ENCODE results near the gene TMEM186. TPM values are rescaled to one million over a fixed set of nuclear protein-coding genes. Genes with fewer than 3 reads are reported as not detected.

The TMEM186 gene
- total and polyA plus RNA-seq, 2 of the 8 experiments (the other 6 are each of a cell fraction or from before 2014, with no cell fraction given), result 13.1 TPM

- no peak overlapping the region for H2BK120ac ChIP-seq (replicated peaks; ENCODE audit: low read depth, low read length)
- no peak overlapping the region for H3K14ac ChIP-seq (ENCODE audit: insufficient read length)
- ChIA-PET CTCF (ENCODE audit: partially characterized antibody) (interaction anchor here (0.6 to 26.4 kb wide), 2 partner anchors 134 to 151 kb away, joined by 4 to 404 read pairs; partner anchors contain the start of gene ABAT), POLR2A (ENCODE audit: partially characterized antibody) (interaction anchor here (0.8 to 1.9 kb wide), 3 partner anchors 11 to 66 kb away, joined by 3 to 7 read pairs (median 3); no protein-coding TSS in a partner anchor)
- H3K36me3 ChIP-seq (ENCODE audit: control insufficient read depth in 2 of 4, insufficient read depth in 4 of 4, low read length in 3 of 4), result peaks cover 8 to 25% (median 20%) of the 10 kb centered on the region in 4 experiments
- H3K9me3 ChIP-seq (ENCODE audit: insufficient read depth in 2 of 2, low read depth in 1 of 2, low read length in 1 of 2), result no peaks in the 10 kb centered on the region
- DNase-seq (ENCODE audit: low read depth in 1 of 2, low spot score in 2 of 2) (no peak), FAIRE-seq (no peak)
- H3K4me2 ChIP-seq (ENCODE audit: insufficient read depth in 1 of 2, low read depth in 2 of 2, low read length in 2 of 2), result peak overlapping the region; percentile 86 to 88
- peaks cover 0 to 13% (median 2%) of the 10 kb centered on the region in 4 experiments; a peak in 3 of 7 replicates for H3K4me1 ChIP-seq (replicated peaks in 1 of 4; ENCODE audit: control insufficient read depth in 3 of 4, insufficient read depth in 4 of 4, low read length in 3 of 4)
- H2AK5ac ChIP-seq (ENCODE audit: low read depth, low read length), result no peak overlapping the region
- no peak overlapping the region for H2BK5ac ChIP-seq (ENCODE audit: low read depth, low read length)
- no peak overlapping the region for H2BK15ac ChIP-seq (ENCODE audit: low read length)
- H4K91ac ChIP-seq (replicated peaks; ENCODE audit: insufficient read length, low read length), result no peak overlapping the region
- no peak overlapping the region for H3K23ac ChIP-seq (ENCODE audit: insufficient read length)
- H3K27ac ChIP-seq (ENCODE audit: low read depth, low read length), result 0 out of 2 replicates have a peak overlapping the region, but pooled peaks have one; percentile 64
- peak overlapping the region in 3 of 4 experiments; percentile 54 to 75 (median 69); a peak in 6 of 7 replicates for H3K9ac ChIP-seq (replicated peaks in 1 of 4; ENCODE audit: extremely low read depth in 1 of 4, low read depth in 3 of 4, low read length in 3 of 4)
- H3K27me3 ChIP-seq (replicated peaks in 1 of 4; ENCODE audit: control insufficient read depth in 3 of 4, extremely low read depth in 1 of 4, insufficient read depth in 3 of 4, low read length in 3 of 4), result no peaks in the 10 kb centered on the region
- no peak overlapping the region for H3K18ac ChIP-seq (ENCODE audit: extremely low read depth, low read length)
- no peak overlapping the region for H4K5ac ChIP-seq (ENCODE audit: insufficient read length, low read depth, low read length)
- 71% methylated on average over 7 of the region's 7 CpGs; no CpG with 5 or more reads in 1 of the 2 experiments for WGBS, 2 experiments (ENCODE audit: extremely low coverage in 1 of 2, insufficient coverage in 1 of 2, insufficient read length in 1 of 2, insufficient replicate concordance in 2 of 2, low coverage in 1 of 2, low lambda C conversion rate in 2 of 2, missing lambda C conversion rate in 1 of 2)
- H3K4me3 ChIP-seq (ENCODE audit: extremely low read depth in 1 of 4, insufficient read depth in 2 of 4, low read depth in 3 of 4, low read length in 4 of 4), result peak overlapping the region; percentile 61 to 85 (median 77)
- H2BK12ac ChIP-seq (ENCODE audit: low read depth, low read length), result no peak overlapping the region
- TF ChIP-seq TAF1 (IDR thresholded peaks at IDR 0.05; ENCODE audit: low read depth, low read length) (no peak), SP1 (IDR thresholded peaks at IDR 0.05; ENCODE audit: low read depth, low read length) (no peak), YY1 (IDR thresholded peaks at IDR 0.05; ENCODE audit: low read depth, low read length) (no peak)
- H3K56ac ChIP-seq (replicated peaks; ENCODE audit: insufficient read length, low read depth, low read length), result no peak overlapping the region
- no peak overlapping the region for H2BK20ac ChIP-seq (ENCODE audit: low read length)
- H3K79me2 ChIP-seq (ENCODE audit: control insufficient read depth in 1 of 2, insufficient read depth in 2 of 2, low read length in 2 of 2), result peaks cover 12 to 69% of the 10 kb centered on the region in 2 experiments
- H4K20me1 ChIP-seq (replicated peaks in 1 of 2; ENCODE audit: control insufficient read depth in 1 of 2, insufficient read depth in 2 of 2, low read length in 2 of 2), result peaks cover 2 to 3% of the 10 kb centered on the region in 2 experiments
- H4K8ac ChIP-seq (ENCODE audit: extremely low read depth, insufficient read depth, low read length), result peak overlapping the region; percentile 68; the same call in 1 of the 2 replicates
- no peak overlapping the region for H3K4ac ChIP-seq (replicated peaks; ENCODE audit: insufficient read length, low read depth, low read length)
- H3K79me1 ChIP-seq (ENCODE audit: low read depth, low read length), result 0 out of 2 replicates have a peak, but pooled peaks cover 4% of the 10 kb centered on the region
- peaks cover 13% of the 10 kb centered on the region; the same call in 1 of the 2 replicates for H3K23me2 ChIP-seq (ENCODE audit: low read depth, low read length)
- no peak overlapping the region for H2AFZ ChIP-seq (ENCODE audit: low read length)
Measured at GRCh38 chr16:8798535-8799157, 1.2 kb upstream of the TMEM186 start.

All from H1 (cell line).